GM06990 (cell line): ENCODE data around the gene FMR1.

Experiments used
- DNase-seq: peaks from one replicate; pipeline ENCODE4 v3.0.0-alpha.2; 2011; ENCODE audit not compliant: insufficient read length; ENCODE audit errors: extremely low read depth
- H3K27me3 ChIP-seq: replicated peaks from 2 replicates; pipeline ENCODE4 v1.6.0; 2011; ENCODE audit warnings: low read length; ENCODE audit not compliant: control insufficient read depth, insufficient read depth
- H3K36me3 ChIP-seq: 2 replicates; pipeline ENCODE4 v1.5.1; 2011; ENCODE audit warnings: low read length; ENCODE audit not compliant: control insufficient read depth, insufficient read depth
- H3K4me3 ChIP-seq: replicated peaks from 2 replicates; pipeline ENCODE4 v1.5.1; 2011; ENCODE audit warnings: low read depth, mild to moderate bottlenecking, control low read depth, low read length
- TF ChIP-seq, protein P1 (sequence below): IDR thresholded peaks from 2 replicates; pipeline ENCODE4 v1.5.1; 2011; ENCODE audit warnings: low read length, control low read depth, mild to moderate bottlenecking, inconsistent platforms; ENCODE audit not compliant: insufficient read depth, poor library complexity, severe bottlenecking

FMR1 gene

DNA sequence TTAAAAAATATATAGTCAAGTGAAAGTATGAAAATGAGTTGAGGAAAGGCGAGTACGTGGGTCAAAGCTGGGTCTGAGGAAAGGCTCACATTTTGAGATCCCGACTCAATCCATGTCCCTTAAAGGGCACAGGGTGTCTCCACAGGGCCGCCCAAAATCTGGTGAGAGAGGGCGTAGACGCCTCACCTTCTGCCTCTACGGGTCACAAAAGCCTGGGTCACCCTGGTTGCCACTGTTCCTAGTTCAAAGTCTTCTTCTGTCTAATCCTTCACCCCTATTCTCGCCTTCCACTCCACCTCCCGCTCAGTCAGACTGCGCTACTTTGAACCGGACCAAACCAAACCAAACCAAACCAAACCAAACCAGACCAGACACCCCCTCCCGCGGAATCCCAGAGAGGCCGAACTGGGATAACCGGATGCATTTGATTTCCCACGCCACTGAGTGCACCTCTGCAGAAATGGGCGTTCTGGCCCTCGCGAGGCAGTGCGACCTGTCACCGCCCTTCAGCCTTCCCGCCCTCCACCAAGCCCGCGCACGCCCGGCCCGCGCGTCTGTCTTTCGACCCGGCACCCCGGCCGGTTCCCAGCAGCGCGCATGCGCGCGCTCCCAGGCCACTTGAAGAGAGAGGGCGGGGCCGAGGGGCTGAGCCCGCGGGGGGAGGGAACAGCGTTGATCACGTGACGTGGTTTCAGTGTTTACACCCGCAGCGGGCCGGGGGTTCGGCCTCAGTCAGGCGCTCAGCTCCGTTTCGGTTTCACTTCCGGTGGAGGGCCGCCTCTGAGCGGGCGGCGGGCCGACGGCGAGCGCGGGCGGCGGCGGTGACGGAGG lies at the start of gene FMR1:
TSS of gene FMR1 (plus strand) at position 728 of the 831 bp plus-strand sequence. CDS start 261 bp downstream, outside the sequence.
- H3K4me3 ChIP-seq: peak within 1 kb of the TSS; percentile 80
- no peaks in the 10 kb centered on the region for H3K27me3 ChIP-seq
- TF ChIP-seq, protein P1, sequence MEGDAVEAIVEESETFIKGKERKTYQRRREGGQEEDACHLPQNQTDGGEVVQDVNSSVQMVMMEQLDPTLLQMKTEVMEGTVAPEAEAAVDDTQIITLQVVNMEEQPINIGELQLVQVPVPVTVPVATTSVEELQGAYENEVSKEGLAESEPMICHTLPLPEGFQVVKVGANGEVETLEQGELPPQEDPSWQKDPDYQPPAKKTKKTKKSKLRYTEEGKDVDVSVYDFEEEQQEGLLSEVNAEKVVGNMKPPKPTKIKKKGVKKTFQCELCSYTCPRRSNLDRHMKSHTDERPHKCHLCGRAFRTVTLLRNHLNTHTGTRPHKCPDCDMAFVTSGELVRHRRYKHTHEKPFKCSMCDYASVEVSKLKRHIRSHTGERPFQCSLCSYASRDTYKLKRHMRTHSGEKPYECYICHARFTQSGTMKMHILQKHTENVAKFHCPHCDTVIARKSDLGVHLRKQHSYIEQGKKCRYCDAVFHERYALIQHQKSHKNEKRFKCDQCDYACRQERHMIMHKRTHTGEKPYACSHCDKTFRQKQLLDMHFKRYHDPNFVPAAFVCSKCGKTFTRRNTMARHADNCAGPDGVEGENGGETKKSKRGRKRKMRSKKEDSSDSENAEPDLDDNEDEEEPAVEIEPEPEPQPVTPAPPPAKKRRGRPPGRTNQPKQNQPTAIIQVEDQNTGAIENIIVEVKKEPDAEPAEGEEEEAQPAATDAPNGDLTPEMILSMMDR: no peak
- DNase-seq: peak; percentile 93
- H3K36me3 ChIP-seq: no peaks in the 10 kb centered on the region

DNA sequence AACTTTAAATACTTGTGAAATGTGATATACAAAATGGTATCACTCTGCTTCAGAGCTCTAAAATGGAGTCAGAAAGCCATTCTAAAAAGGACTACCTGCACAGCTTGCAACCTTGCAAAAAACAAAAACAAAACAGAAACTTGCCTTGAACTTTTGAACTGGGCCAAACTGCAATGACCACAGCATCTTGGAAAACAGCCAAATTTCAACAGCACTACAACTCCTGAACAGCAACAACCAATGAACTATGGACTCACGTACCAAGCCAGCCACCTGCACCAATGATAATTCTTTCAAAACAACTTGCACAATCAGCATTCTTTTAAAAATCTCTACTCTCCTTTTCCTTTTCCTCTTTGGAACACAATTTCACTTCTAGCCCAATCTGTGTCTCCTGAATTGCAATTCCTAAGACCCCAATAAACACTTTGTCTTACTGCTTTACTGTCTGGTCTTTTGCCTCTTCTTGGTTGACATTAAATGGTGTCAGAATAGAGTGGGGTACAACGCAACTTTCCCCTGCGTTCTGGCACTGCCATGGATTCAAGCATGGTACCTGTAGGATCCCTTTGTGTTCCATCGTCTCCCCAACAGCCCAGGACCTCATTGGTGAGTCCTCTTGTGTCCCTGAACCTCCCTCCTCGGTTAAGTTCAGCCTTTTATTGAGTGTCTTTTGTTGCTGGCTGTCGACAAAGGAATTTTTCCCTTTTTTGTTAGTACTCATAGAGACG lies 35.7 kb upstream of the FMR1 start:
- peak; percentile 25 for DNase-seq
- Histone ChIP-seq H3K27me3 (no peaks in the 10 kb centered on the region), H3K4me3 (no peak overlapping the region), H3K36me3 (no peaks in the 10 kb centered on the region)
- TF ChIP-seq, protein P1: no peak

DNA sequence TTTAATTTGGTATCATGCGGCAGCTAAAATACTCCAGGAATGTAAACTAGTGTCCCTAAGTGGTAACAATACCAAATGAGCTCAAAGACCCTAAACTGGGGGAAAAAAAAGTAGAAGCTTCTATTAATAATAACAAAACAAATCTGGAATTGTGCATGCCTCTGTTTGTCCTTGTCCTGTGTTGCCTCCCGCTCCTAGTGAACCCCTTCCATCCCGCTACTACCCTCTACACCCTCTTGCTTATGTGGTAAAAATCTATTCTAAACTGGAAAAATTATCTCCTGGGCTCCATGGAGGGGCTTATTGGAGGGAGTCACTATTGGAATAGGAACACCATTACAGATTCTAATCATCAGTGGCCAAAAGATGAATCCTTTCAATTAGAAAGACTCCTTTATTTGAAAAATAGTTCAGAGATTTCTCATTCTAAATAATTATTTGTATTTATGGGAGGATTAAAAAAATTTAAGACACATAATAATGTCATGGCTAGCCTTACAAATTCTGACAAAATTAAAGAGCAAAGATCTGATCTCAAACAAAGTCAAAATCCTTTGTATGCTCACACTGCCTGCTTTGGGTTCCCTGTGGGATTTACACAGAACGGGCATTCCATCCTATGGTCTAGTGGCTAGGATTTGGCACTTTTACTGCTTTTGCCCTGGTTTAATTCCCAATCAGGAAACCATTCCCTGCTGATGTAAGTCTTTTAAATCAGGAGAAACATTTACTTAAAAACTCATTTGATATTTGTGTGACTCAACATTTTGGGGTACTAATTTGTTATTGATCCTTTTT lies 34.7 kb upstream of the FMR1 start:
- no peak overlapping the region for H3K4me3 ChIP-seq
- DNase-seq: no peak
- H3K36me3 ChIP-seq: no peaks in the 10 kb centered on the region
- H3K27me3 ChIP-seq: no peaks in the 10 kb centered on the region
- TF ChIP-seq, protein P1: no peak

DNA sequence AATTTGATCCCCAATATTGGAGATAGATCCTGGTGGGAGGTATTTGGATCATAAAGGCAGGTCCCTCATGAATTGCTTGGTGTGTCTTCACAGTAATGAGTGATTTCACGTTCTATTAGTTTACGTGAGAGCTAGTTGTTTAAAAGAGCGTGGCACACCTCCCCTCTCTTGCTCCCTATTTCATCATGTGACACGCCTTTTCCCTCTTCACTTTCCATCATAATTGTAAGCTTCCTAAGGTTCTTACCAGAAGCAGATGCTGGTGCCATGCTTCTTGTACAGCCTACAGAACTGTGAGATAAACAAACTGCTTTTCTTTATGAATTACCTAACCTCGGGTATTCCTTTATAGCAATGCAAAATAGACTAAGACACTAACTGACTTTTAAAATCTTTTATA lies 34.0 kb upstream of the FMR1 start:
- DNase-seq: no peak
- TF ChIP-seq, protein P1: no peak
- H3K27me3 ChIP-seq: no peaks in the 10 kb centered on the region
- H3K36me3 ChIP-seq: no peaks in the 10 kb centered on the region
- H3K4me3 ChIP-seq: no peak overlapping the region

DNA sequence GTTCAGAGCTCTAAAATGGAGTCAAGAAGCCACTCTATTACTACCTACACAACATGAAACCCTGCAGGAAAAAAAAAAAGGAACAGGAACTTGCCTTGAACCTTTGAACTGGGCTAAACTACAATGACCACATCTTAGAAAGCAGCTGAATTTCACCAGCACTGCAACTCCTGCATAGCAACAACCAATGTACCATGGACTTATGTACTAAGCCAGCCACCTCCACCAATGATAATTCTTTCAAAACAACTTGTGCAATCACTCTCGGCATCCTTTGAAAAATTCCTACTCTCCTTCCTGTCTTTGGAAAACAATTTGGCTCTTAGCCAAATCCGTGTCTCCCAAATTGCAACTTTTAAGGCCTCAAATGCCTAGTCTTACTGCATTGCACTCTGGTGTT lies 26.8 kb upstream of the FMR1 start:
- H3K27me3 ChIP-seq: no peaks in the 10 kb centered on the region
- no peaks in the 10 kb centered on the region for H3K36me3 ChIP-seq
- DNase-seq: no peak
- TF ChIP-seq, protein P1: no peak
- no peak overlapping the region for H3K4me3 ChIP-seq
